ENCODE data around the gene SVBP.

Gene SVBP

DNA sequence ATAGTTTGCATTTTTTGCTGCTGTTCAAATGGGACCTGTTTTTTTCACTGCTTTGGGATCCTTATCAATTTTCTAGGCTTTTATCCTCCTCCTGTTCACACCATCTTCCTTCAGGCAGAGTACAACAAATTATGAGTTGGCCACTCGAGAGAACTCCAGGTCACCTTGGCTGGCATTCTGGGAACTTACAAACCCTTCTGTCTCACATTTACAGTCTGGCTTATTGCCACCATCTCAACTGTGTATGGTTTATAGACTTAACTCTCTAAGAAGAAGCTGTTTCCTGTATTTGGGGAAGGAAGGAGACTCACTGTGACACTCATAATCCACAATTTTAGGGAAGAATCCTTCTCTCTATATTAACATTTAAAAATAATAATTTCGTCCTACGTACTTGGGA, 23.8 kb upstream of the SVBP start:
- Histone ChIP-seq H3K4me1 (ENCODE audit: control insufficient read depth in 2 of 2, insufficient read depth in 1 of 2, low read depth in 1 of 2, low read length in 2 of 2) (no peaks in the 10 kb centered on the region), H3K14ac (ENCODE audit: low read length) (no peak overlapping the region), H4K8ac (ENCODE audit: low read depth, low read length) (no peak overlapping the region), H2BK15ac (ENCODE audit: low read length) (no peak overlapping the region), H2AK5ac (ENCODE audit: low read depth, low read length) (no peak overlapping the region), H2BK5ac (ENCODE audit: low read length) (no peak overlapping the region), H3K18ac (ENCODE audit: low read length) (no peak overlapping the region), H4K91ac (ENCODE audit: low read depth, low read length, poor library complexity) (no peak overlapping the region), H3K9me3 (replicated peaks in 1 of 2; ENCODE audit: control insufficient read depth in 2 of 2, insufficient read depth in 1 of 2, low read depth in 1 of 2, low read length in 2 of 2) (no peaks in the 10 kb centered on the region), H3K27ac (replicated peaks; ENCODE audit: low read length) (no peak overlapping the region), H2AFZ (ENCODE audit: low read length) (no peak overlapping the region), H2BK120ac (ENCODE audit: low read depth, low read length) (no peak overlapping the region), H3K23ac (ENCODE audit: low read depth, low read length, poor library complexity) (no peak overlapping the region), H3K4me3 (ENCODE audit: low read length in 2 of 2) (no peak overlapping the region), H3K9ac (ENCODE audit: low read depth, low read length, poor library complexity) (no peak overlapping the region), H2BK12ac (ENCODE audit: low read length) (no peak overlapping the region), H3K79me1 (ENCODE audit: low read depth, low read length) (no peaks in the 10 kb centered on the region), H3K27me3 (ENCODE audit: control insufficient read depth in 3 of 3, insufficient read depth in 3 of 3, low read depth in 1 of 3, low read length in 3 of 3) (no peaks in the 10 kb centered on the region), H3K4me2 (ENCODE audit: insufficient read depth, low read length, poor library complexity, severe bottlenecking) (no peak overlapping the region), H3K4ac (ENCODE audit: low read length) (no peak overlapping the region), H3K36me3 (replicated peaks in 1 of 2; ENCODE audit: control insufficient read depth in 2 of 2, insufficient read depth in 2 of 2, low read length in 2 of 2) (peaks cover 0 to 4% of the 10 kb centered on the region in 2 donors)
- no peak for DNase-seq (ENCODE audit: low spot score)
- no CpG with 5 or more reads among the region's 3 CpGs for WGBS, 2 donors (ENCODE audit: extremely low coverage in 2 of 2, insufficient read length in 2 of 2, insufficient replicate concordance in 1 of 2)

DNA sequence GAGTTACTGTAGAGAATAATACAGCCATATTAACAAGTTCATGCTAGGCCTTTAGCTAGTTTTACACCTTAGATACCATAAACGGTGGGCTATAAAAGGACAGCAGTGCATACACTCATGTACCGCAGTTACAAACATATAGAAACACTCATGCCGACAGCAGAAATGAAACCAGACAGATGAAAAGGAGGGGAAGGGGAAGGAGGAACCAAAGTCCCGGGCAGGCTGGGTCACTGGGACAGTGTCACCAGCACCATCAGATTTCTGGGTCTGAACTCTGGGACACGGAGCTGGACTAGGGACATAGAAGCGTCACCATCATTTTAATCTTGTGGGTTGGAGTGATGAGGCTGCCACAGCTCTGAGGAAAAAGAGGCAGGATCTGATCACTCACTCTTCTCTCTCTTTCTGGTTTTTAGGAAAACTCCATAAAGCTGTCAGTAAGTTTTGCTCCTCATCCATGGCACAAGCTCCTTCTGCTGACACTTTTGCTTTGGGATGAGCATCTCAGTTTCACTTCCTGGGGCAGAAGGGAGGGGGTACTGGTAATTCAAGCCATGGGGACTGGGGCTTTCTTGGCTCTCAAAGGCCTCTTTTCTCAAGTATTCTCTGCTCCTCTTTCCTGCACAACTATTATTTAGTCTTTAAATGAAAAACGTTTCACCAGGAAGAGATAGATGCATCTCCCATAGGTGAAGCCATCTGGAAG, 21.4 kb upstream of the SVBP start:
- Histone ChIP-seq H2BK12ac (ENCODE audit: low read length) (no peak overlapping the region), H3K27ac (replicated peaks; ENCODE audit: low read length) (no peak overlapping the region), H3K23ac (ENCODE audit: low read depth, low read length, poor library complexity) (no peak overlapping the region), H2BK15ac (ENCODE audit: low read length) (no peak overlapping the region), H2AFZ (ENCODE audit: low read length) (no peak overlapping the region), H3K9me3 (replicated peaks in 1 of 2; ENCODE audit: control insufficient read depth in 2 of 2, insufficient read depth in 1 of 2, low read depth in 1 of 2, low read length in 2 of 2) (no peaks in the 10 kb centered on the region), H3K14ac (ENCODE audit: low read length) (no peak overlapping the region), H2BK120ac (ENCODE audit: low read depth, low read length) (no peak overlapping the region), H3K27me3 (ENCODE audit: control insufficient read depth in 3 of 3, insufficient read depth in 3 of 3, low read depth in 1 of 3, low read length in 3 of 3) (no peaks in the 10 kb centered on the region), H2AK5ac (ENCODE audit: low read depth, low read length) (no peak overlapping the region), H3K4ac (ENCODE audit: low read length) (no peak overlapping the region), H3K36me3 (replicated peaks in 1 of 2; ENCODE audit: control insufficient read depth in 2 of 2, insufficient read depth in 2 of 2, low read length in 2 of 2) (peaks cover 0 to 4% of the 10 kb centered on the region in 2 donors), H3K4me2 (ENCODE audit: insufficient read depth, low read length, poor library complexity, severe bottlenecking) (no peak overlapping the region), H3K9ac (ENCODE audit: low read depth, low read length, poor library complexity) (no peak overlapping the region), H3K18ac (ENCODE audit: low read length) (no peak overlapping the region), H4K8ac (ENCODE audit: low read depth, low read length) (no peak overlapping the region), H3K4me3 (ENCODE audit: low read length in 2 of 2) (no peak overlapping the region), H3K79me1 (ENCODE audit: low read depth, low read length) (no peaks in the 10 kb centered on the region), H2BK5ac (ENCODE audit: low read length) (no peak overlapping the region), H4K91ac (ENCODE audit: low read depth, low read length, poor library complexity) (no peak overlapping the region), H3K4me1 (ENCODE audit: control insufficient read depth in 2 of 2, insufficient read depth in 1 of 2, low read depth in 1 of 2, low read length in 2 of 2) (no peaks in the 10 kb centered on the region)
- WGBS, 2 donors (ENCODE audit: extremely low coverage in 2 of 2, insufficient read length in 2 of 2, insufficient replicate concordance in 1 of 2): no CpG with 5 or more reads among the region's 7 CpGs
- no peak for DNase-seq (ENCODE audit: low spot score)

DNA sequence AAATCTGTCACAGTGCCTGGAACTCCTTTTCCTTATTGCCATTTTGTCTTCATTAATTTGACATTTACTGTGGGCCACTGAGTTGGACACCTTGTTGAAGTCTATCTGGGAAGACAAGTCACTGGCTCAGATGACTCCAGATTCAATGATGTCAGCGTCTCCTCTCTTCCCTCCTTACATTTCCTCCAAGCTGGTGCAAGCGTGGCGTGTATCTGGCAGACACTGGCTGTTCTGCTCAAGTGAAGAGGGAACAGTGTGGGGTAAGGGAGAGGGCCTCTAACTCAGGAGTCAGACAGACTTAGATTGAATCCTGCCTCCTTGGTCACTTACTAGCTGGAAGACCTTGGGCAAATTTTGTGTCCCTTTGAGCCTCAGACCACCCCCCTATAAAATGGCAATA, 20.5 kb upstream of the SVBP start:
- H2BK120ac ChIP-seq (ENCODE audit: low read depth, low read length): no peak overlapping the region
- H3K27ac ChIP-seq (replicated peaks; ENCODE audit: low read length): no peak overlapping the region
- no peak overlapping the region for H3K9ac ChIP-seq (ENCODE audit: low read depth, low read length, poor library complexity)
- H4K91ac ChIP-seq (ENCODE audit: low read depth, low read length, poor library complexity): no peak overlapping the region
- no peaks in the 10 kb centered on the region for H3K9me3 ChIP-seq (replicated peaks in 1 of 2; ENCODE audit: control insufficient read depth in 2 of 2, insufficient read depth in 1 of 2, low read depth in 1 of 2, low read length in 2 of 2)
- no peak overlapping the region for H3K4ac ChIP-seq (ENCODE audit: low read length)
- H2AFZ ChIP-seq (ENCODE audit: low read length): no peak overlapping the region
- no peak overlapping the region for H4K8ac ChIP-seq (ENCODE audit: low read depth, low read length)
- H2BK12ac ChIP-seq (ENCODE audit: low read length): no peak overlapping the region
- H3K4me2 ChIP-seq (ENCODE audit: insufficient read depth, low read length, poor library complexity, severe bottlenecking): no peak overlapping the region
- no peak overlapping the region for H3K18ac ChIP-seq (ENCODE audit: low read length)
- no CpG with 5 or more reads among the region's 3 CpGs for WGBS, 2 donors (ENCODE audit: extremely low coverage in 2 of 2, insufficient read length in 2 of 2, insufficient replicate concordance in 1 of 2)
- no peaks in the 10 kb centered on the region for H3K27me3 ChIP-seq (ENCODE audit: control insufficient read depth in 3 of 3, insufficient read depth in 3 of 3, low read depth in 1 of 3, low read length in 3 of 3)
- no peak overlapping the region for H2AK5ac ChIP-seq (ENCODE audit: low read depth, low read length)
- H3K4me3 ChIP-seq (ENCODE audit: low read length in 2 of 2): no peak overlapping the region
- H3K36me3 ChIP-seq (replicated peaks in 1 of 2; ENCODE audit: control insufficient read depth in 2 of 2, insufficient read depth in 2 of 2, low read length in 2 of 2): peaks cover 0 to 4% of the 10 kb centered on the region in 2 donors
- no peaks in the 10 kb centered on the region for H3K79me1 ChIP-seq (ENCODE audit: low read depth, low read length)
- no peaks in the 10 kb centered on the region for H3K4me1 ChIP-seq (ENCODE audit: control insufficient read depth in 2 of 2, insufficient read depth in 1 of 2, low read depth in 1 of 2, low read length in 2 of 2)
- no peak overlapping the region for H2BK5ac ChIP-seq (ENCODE audit: low read length)
- no peak overlapping the region for H3K23ac ChIP-seq (ENCODE audit: low read depth, low read length, poor library complexity)
- no peak overlapping the region for H3K14ac ChIP-seq (ENCODE audit: low read length)
- H2BK15ac ChIP-seq (ENCODE audit: low read length): no peak overlapping the region
- DNase-seq (ENCODE audit: low spot score): no peak

DNA sequence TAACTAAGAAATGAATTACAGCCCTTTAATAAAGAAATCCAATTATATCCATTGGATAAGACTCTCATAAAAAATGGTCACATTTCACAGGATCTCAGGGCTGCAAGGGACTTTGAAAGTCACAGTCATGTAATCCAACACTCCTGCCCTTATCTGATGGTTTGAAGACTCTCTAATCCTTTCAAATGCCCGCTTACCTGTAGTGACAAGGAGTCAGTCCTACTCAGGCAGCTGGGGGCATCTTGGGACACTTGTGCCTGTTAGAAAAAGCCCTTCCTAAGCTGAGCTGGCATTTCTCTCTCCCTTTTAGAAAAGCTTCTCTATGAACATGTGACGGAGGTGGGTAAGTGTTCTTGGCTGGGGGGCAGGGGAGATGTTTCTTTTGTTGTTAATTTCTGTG, 18.2 kb upstream of the SVBP start:
- Histone ChIP-seq H3K4me2 (ENCODE audit: insufficient read depth, low read length, poor library complexity, severe bottlenecking) (no peak overlapping the region), H3K9me3 (replicated peaks in 1 of 2; ENCODE audit: control insufficient read depth in 2 of 2, insufficient read depth in 1 of 2, low read depth in 1 of 2, low read length in 2 of 2) (no peaks in the 10 kb centered on the region), H3K27ac (replicated peaks; ENCODE audit: low read length) (no peak overlapping the region), H2AK5ac (ENCODE audit: low read depth, low read length) (no peak overlapping the region), H4K8ac (ENCODE audit: low read depth, low read length) (no peak overlapping the region), H2BK5ac (ENCODE audit: low read length) (no peak overlapping the region), H3K9ac (ENCODE audit: low read depth, low read length, poor library complexity) (no peak overlapping the region), H3K18ac (ENCODE audit: low read length) (no peak overlapping the region), H2BK15ac (ENCODE audit: low read length) (no peak overlapping the region), H3K4ac (ENCODE audit: low read length) (no peak overlapping the region), H3K4me3 (ENCODE audit: low read length in 2 of 2) (no peak overlapping the region), H3K14ac (ENCODE audit: low read length) (no peak overlapping the region), H3K79me1 (ENCODE audit: low read depth, low read length) (no peaks in the 10 kb centered on the region), H2BK12ac (ENCODE audit: low read length) (no peak overlapping the region), H2BK120ac (ENCODE audit: low read depth, low read length) (no peak overlapping the region), H3K4me1 (ENCODE audit: control insufficient read depth in 2 of 2, insufficient read depth in 1 of 2, low read depth in 1 of 2, low read length in 2 of 2) (no peaks in the 10 kb centered on the region), H3K27me3 (ENCODE audit: control insufficient read depth in 3 of 3, insufficient read depth in 3 of 3, low read depth in 1 of 3, low read length in 3 of 3) (no peaks in the 10 kb centered on the region), H3K36me3 (replicated peaks in 1 of 2; ENCODE audit: control insufficient read depth in 2 of 2, insufficient read depth in 2 of 2, low read length in 2 of 2) (no peaks in the 10 kb centered on the region), H3K23ac (ENCODE audit: low read depth, low read length, poor library complexity) (no peak overlapping the region), H4K91ac (ENCODE audit: low read depth, low read length, poor library complexity) (no peak overlapping the region), H2AFZ (ENCODE audit: low read length) (no peak overlapping the region)
- WGBS, 2 donors (ENCODE audit: extremely low coverage in 2 of 2, insufficient read length in 2 of 2, insufficient replicate concordance in 1 of 2): no CpG with 5 or more reads among the region's 2 CpGs
- no peak for DNase-seq (ENCODE audit: low spot score)

Measured in neuronal stem cell (in vitro differentiated cells).